Endometrial microvascular endothelial cells (primary cell): ENCODE results near the gene SALL4. TPM values are rescaled to one million over a fixed set of nuclear protein-coding genes. Genes with fewer than 3 reads are reported as not detected.
"Not testable (repeated sequence)": the region's sequence is repeated elsewhere in the genome, so short reads cannot be mapped to it uniquely, and the experiment has no call there.

Experiments
- in situ Hi-C: cut with HindIII; loops from 2 replicates; pipeline ENCODE4 v1.10.0; 2017; ENCODE audit warnings: low sequenced_read_pairs, low pct_unique_long_range_greater_than_20kb; ENCODE audit errors: inconsistent ontology term
- total RNA-seq: library from RNA; depleted of rRNA; stranded (reverse); fragments of >200 nt; gene quantifications from one replicate; pipeline ENCODE4 v1.2.3, GENCODE V29; 2015; ENCODE audit errors: inconsistent ontology term

Gene SALL4
- not detected for total RNA-seq

DNA sequence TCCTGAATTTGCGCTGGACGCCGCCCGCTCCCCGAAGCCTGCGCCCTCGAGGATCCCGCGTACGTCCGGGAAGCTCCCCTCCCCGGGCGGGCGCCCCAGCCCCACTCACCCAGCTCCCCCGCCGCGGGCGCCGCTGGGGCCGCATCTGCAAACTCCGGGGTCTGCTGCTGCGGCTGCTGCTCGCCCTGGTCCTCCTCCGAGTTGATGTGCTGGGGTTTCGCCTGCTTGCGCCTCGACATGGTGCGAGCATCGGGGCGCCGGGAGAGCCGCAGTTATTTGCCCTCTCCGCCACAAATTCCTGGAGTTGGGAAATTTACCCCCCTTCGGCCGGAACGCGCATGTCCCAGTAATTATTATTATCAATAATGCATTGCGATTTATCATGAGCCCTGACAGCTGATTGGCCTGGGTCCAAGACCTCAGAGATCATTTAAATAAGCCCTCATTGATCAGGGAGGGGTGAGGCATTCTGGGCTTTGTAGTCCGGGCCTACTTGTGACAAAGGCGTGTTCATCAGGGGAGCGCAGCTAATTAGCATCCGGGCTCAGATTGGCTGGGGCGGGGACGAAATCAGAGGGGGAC lies at the start of gene SALL4:
Gene SALL4 (minus strand): TSS at position 352 of the 582 bp plus-strand sequence. CDS start 113 bp downstream, at position 239.
- in situ Hi-C loops, result no loop called here

DNA sequence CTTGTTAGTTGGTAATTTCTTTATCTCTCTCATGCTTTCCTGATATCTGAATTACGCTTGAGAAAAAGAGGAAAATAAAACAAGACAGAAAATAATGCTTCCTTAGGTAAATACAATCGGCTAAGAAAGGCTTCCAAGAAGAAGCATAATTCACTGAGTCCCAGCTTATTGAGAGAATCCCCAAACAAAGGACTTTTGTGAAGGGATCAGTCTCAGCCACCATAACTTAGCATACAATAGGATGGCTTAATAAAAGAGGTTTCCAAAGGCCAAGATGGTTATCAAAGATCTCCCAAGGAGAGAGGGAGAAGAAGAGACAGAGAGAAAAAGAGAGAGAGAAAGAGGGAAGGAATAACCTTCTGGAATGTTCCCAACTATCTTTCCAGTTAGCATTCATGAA lies 46.0 kb upstream of the SALL4 start:
- in situ Hi-C loops, result no loop called here

DNA sequence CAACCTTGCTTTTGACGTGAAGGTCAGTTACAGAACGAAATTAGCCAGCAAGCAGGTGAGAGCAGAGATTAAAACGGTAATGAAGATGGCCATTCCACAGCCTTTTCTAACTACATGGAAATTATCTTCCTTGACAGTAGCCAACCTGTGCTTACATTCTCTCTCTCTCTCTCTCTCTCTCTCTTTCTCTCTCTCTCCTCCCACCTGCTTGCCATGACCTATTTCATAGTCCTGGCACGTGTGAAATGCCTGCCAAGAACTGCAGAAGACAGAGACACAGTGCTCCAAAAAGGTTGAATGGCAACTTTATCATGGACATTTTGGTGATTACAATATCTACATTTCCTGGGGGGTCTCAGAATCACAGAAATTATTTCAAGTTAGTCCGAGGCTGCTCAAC lies 38.5 kb upstream of the SALL4 start:
- in situ Hi-C loops, result no loop called here

DNA sequence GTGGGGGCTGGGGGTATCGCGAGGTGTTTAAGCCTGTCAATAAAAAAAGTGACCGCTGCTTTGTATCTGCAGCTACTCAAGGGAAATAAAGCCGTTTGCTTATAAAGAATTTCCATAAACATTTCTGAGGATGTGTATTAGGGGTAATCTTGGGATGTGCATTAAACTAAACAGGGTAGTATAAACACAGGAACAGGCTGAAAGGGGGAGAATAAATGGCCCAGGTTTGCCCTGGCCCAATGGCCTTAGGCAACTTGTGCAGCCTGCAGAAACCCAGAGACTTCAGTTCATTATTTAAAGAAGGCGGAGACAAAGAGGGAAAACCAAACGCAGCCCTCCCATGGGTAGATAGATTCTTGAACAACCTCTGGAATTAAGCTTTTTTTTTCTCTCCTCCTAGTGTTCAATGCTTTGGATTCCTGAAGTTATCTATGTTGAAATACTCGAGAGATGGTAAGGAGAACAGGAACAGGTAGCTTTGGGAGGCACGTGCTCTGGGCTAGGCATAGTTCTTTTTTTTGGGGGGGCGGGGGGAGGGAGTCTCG lies 35.6 kb upstream of the SALL4 start:
- in situ Hi-C loops, result no loop called here

DNA sequence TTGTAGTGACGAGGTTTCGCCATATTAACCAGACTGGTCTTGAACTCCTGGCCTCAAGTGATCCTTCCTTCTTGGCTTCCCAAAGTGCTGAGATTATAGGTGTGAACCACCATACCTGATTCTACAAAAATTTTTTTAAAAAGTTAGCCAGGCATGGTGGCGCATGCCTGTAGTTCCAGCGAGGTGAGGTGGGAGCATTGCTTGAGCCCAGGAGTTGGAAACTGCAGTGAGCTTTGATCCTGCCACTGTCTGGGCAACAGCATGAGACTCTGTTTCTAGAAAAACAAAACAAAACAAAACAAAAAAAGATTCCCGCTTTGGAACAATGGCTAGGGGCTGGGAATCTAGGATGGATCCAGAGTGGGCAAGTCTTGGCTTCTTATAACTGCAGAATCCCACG lies 35.1 kb upstream of the SALL4 start:
- in situ Hi-C loops, result no loop called here

DNA sequence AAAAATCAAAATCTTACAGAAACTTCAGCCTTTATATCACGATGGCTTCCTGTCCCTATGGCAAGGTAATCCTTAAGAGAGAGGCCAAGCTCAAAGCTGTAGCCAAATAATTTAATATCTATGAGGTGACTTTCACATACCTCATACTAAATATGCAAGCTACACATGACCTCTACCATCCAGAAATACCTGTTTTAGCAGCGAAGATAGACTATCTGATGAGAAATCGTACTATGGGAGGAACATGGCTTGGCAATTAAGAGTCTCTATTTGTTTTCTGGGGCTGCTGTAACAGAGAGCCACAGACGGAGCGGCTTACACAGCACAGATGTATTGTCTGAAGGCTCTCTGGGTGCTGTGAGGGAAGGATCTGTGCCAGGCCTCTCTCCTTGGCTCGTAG lies 31.0 kb upstream of the SALL4 start:
- in situ Hi-C loops, result no loop called here

DNA sequence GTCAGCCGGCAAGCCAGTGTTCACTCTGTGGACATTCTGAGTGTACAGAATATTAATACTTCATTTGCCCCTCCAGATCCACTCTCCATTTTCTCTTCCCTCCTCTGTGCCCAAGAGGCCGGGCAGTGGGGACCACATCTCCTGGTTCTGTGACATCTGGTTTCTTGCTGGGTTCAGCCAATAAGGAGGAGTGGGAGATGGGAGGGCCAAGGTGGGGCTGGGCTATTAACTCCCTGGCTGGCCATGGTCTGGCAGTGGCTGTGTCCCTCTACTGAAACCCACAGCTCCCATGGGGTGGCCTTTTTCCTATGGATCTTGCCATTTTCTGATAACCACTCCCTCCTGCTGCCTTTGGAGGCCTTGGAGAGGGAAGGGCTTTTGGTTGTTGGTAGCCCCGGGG lies 30.0 kb upstream of the SALL4 start:
- in situ Hi-C loops, result no loop called here

DNA sequence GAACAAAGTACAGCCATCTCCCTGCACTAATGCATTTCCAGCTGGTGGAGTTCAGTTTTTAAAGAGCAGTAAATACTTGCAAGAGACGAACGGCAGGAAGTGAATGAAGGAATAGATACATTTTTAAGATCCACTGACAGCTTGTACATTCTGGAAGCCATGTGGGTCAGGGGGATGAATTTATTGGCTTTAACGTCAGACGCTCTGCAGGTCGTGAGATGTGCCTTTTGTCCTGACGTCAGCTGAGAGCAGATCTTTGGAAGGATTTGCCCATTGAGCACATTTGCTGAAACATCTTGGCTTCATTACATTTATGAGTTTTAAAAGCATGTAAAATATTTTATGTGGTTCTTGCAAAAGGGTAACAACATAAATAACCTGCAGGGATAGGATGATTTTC lies 29.5 kb upstream of the SALL4 start:
- in situ Hi-C loops, result no loop called here

DNA sequence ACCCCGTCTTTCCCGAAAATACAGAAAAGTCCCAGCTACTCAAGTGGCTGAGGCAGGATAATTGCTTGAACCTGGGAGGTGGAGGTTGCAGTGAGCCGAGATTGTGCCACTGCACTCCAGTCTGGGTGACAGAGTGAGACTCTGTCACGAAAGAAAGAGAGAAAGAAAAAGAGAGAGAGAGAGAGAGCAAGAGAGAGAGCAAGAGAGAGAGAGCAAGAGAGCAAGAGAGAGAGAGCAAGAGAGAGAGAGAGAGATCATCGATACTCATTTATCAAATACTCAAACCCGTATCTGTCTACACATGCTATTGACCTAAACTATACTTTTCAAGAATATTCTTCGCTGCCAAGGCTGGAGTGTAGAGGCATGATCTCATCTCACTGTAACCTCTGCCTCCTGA lies 28.2 kb upstream of the SALL4 start:
- in situ Hi-C loops, result no loop called here

DNA sequence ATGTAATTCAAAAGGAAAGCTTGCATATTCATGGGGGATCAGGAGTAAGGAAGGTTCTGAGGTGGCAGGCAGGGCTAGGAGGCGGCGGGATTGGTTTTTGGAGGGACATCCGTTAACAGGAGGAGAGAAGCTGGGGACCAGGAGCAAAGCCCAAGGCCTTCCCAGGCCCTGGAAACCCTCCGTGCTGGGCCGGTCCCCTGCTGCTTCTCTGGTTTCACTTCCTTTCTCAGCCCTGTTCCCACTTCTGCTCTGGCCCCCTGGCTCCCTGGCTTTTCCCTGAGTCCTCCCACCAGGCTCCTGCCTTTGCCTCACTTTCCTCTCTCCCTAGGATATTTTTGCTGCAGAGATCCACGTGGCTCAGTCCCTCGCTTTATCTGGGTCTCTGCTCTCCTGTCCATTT lies 26.4 kb upstream of the SALL4 start:
- in situ Hi-C loops, result no loop called here

DNA sequence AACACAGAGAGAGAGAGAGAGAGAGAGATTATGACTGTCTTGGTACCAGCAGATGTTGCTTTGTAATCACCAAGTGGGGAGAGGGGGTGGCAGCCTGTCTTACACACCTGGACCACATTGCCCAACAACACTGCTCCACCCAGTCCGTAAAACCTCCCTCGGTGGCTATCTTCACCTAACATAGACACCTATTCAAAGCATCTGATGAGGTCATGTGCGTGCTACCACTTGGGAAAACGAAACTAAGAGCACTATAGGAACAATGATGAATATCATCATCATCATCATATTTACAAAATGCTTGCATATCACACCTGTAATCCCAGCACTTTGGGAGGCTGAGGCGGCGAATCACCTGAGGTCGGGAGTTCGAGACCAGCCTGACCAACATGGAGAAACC lies 24.1 kb upstream of the SALL4 start:
- in situ Hi-C loops, result no loop called here

DNA sequence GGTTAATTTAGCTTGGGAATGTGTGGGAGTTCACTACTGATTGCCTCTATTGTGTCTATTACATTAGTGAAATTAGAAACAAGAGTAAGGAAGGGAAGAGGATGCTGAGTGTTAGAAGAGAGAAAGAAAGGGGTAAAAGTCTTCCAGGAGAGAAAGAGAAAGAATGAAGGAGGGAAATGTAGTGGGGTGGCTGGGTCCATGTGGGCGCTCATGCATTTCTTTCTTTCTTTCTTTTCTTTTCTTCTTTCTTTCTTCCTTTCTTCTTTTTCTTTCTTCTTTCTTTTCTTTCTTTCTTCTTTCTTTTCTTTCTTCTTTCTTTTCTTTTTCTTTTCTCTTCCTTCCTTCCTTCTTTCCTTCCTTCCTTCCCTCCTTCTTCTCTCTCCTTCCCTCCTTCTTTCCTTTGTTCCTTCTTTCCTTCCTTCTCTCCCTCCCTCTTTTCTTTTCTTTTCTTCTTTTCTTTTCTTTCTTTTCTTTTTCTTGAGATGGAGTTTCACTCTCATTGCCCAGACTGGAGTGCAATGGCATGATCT lies 16.2 kb upstream of the SALL4 start:
- in situ Hi-C loops, result no loop called here

DNA sequence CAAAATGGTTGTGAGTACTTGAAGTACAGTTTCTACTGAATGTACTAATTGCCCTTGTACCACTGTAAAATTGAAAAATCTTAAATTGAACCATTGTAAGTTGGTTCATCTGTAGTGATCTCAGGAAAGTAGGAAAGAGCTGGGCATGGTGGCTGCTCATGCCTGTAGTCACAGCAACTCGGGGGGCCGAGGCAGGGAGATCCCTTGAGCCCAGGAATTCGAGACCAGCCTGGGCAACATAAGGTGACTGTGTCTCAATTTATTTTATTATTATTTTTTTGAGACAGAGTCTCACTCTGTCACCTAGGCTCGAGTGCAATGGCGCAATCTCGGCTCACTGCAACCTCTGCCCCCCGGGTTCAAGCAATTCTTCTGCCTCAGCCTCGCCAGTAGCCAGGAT lies 14.5 kb upstream of the SALL4 start:
- in situ Hi-C loops, result not testable (repeated sequence)

DNA sequence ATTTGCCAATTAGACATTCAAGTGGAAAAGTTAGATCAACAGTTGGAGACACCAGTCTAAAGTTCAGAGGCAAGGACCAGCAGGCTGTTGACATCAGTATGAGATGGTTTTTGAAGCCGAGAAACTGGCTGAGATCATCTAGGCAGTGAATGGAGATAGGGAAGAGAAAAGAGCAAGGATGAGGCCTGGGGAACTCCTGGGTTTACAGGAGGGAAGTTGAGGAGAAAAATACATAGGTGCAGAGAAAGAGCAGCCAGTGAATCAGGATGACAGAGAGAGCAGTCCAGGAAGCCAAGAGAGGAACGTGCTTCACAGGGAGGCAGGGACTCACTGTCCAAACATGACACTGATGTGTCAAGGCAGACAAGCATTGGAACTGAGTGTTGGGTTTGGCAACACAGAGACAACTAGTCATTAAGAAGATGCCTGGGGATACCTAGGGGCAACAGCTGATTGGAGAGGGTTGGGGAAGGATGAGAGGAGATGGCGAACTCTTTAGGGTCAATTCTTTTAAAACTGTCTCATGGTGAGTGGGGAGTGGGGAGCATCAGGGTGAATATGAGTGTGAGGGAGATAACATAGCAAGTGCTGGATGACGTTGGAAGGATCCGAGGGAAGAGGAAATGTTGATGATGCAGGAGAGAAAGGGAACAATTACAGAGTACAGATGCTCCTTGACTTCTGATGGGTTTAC lies 13.2 kb upstream of the SALL4 start:
- in situ Hi-C loops, result no loop called here

DNA sequence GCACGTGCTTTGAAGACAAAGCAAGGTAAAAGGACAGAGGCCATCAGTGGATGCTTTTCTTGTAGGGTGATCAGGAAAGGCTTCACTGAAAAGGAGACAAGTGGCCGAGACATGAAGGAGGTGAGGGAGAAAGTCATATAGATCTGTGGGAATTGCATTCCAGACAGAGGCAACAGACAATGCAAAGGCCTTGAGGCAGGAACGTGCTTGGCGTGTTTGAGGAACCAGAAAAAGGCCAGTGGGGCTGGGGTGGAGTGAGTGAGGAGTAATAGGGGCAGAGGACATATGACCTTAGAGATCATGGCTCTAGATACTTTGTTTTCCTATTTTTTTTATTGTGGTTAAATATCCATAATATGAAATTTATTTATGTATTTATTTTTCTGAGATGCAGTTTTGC lies 10.5 kb upstream of the SALL4 start:
- in situ Hi-C loops, result no loop called here

DNA sequence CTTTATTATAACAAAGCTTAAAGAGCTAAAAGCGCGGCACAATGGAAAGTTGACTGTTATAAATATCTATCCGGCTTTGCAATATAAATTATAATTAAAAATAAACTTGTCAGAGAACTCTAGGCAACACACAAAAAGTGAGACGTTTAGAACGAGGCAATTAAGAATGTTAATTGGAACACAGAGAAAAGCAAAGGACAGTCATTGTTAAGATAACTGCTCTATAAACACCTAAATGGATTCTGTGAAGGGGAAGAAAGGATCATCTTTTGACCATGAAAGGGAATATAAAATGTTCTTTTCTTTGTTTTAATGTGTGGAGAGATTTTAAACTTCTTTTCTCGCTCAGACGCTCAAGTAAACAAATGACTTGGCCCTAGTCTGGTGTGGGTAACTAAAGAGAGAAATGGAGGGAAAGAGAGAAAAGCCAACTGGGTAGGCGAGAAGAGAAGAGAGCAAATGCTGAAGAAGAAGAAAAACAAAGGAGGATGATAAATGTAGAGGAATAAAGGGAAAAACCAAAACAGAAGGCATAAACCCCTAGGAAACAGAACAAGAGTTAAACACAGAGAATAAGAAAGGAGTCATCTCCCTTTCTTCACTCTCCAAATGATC lies 9.3 kb upstream of the SALL4 start:
- in situ Hi-C loops, result no loop called here

DNA sequence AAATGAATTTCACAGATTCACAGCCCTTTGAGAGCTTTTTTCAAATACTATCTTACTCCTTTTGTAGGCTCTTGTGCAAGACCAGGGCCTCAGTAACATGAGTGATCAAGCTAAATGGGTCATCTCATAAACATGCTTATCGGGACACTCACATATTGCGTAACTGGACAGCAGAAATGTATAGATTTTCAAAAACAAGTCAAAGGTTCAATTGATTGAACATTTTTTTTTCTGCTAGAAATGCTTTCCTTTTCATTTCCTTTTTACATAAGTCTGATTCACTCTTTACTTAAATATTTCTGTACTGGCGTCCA lies 8.7 kb upstream of the SALL4 start:
- in situ Hi-C loops, result no loop called here

DNA sequence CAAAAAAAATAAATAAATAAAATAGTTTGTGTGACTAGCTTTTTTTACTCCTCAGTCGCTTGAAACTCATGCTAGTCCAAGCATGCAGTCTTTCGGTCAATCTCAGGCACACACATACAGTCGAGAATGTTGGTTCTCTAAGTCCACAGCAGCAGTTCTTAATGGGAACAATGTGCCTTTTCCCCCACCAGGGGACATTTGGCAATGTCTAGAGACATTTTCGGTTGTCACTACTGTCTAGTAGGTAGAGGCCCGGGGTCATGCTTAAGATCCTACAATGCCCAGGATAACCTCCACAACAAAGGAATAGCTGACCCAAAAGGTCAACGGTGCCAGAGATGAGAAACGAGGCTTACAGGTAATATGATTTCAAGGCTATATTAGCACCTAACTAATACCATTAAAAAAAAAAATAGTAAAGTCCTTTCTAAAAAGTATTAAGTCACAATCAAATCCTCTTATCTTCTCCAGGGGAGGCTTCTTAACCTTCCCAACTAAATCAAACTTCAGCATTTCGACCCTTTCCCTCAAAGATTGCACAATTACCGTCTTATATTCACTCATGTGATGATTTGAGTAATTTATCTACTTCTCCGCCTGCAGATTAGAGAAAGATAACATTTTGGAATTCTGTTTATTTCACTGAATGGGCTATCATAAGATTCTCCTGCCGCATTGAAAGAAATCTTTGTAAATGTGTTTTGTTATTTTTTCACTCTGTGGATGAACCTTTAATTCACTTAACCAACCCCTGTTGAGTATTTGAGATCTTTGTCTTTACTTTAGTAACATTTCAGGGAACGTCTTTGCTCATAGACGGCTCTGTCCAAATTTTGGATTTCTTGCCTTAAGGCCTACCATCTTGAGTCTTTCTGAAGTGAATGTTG lies 8.1 kb upstream of the SALL4 start:
- in situ Hi-C loops, result no loop called here

DNA sequence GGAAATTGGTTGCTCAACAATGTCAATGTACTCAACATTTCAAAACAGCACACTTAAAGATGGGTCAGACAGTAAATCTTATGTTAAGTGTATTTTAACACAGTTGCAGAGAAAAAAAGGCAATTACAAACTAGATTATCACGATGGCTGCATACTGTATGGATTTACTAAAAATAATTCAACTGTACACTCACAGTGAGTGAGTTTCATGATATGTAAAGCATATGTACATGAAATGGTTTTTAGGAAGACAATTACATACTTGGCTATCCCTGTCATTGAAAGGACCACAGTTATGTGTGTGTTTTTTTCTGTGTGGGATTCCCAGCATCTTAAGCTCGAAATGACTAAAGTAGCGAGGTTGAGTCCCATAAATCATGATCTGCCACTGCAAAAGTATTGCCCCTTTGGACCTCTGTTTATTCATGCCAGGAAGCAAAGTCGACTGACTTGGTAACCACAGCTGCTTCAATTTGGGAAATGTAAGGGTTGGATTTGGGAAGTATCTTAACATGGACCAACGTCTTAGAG lies 5.5 kb upstream of the SALL4 start:
- in situ Hi-C loops, result no loop called here
